ENCODE data around the gene SCUBE1. TPM values are rescaled to one million over a fixed set of nuclear protein-coding genes. Genes with fewer than 3 reads are reported as not detected.

The SCUBE1 gene
- polyA plus RNA-seq, 1 of the 3 experiments (the other 2 are of a cell fraction): 0.56 TPM

GRCh38 chr22:43200555-43200954 lies 142.6 kb downstream of the SCUBE1 start:
- POLR2A ChIA-PET: no interaction called here
- Histone ChIP-seq H3K27ac (ENCODE audit: low read depth in 2 of 2, low read length in 1 of 2) (no peak overlapping the region), H3K27me3 (ENCODE audit: insufficient read depth) (no peaks in the 10 kb centered on the region), H3K79me2 (ENCODE audit: insufficient read depth) (no peaks in the 10 kb centered on the region), H3K36me3 (replicated peaks in 1 of 2; ENCODE audit: control insufficient read depth in 1 of 2, insufficient read depth in 2 of 2, low read length in 1 of 2) (no peaks in the 10 kb centered on the region), H4K20me1 (ENCODE audit: insufficient read depth) (no peaks in the 10 kb centered on the region), H3K9me2 (no peaks in the 10 kb centered on the region), H3K9me3 (no peaks in the 10 kb centered on the region), H3K4me3 (ENCODE audit: low read depth in 2 of 2, low read length in 1 of 2) (no peak overlapping the region), H3K9ac (no peak overlapping the region), H3K4me2 (no peak overlapping the region), H2AFZ (ENCODE audit: low read depth) (no peak overlapping the region), H3F3A (replicated peaks; ENCODE audit: insufficient read depth) (no peaks in the 10 kb centered on the region), H3K4me1 (ENCODE audit: control insufficient read depth in 1 of 2, insufficient read depth in 2 of 2, low read depth in 1 of 2, low read length in 1 of 2) (no peaks in the 10 kb centered on the region; a peak in 1 of 4 replicates)
- DNase-seq: no peak
- CTCF ChIA-PET: interaction anchor here (1.2 to 2.0 kb wide), 2 partner anchors 13 to 64 kb away, joined by 3 to 6 read pairs; partner anchors contain the start of gene TTLL12
- no peak for TF ChIP-seq POLR2AphosphoS5 (IDR thresholded peaks at IDR 0.05; ENCODE audit: low read depth, low read length)
- no peak for TF ChIP-seq REST (IDR thresholded peaks at IDR 0.05; ENCODE audit: low read depth, low read length)
- no peak for TF ChIP-seq EP300 (IDR thresholded peaks at IDR 0.05; ENCODE audit: borderline replicate concordance in 1 of 2, low read depth in 1 of 2, low read length in 1 of 2)
- TF ChIP-seq MEF2A (IDR thresholded peaks at IDR 0.05; ENCODE audit: borderline replicate concordance, low read depth): no peak
- no peak for TF ChIP-seq FOXM1 (IDR thresholded peaks at IDR 0.05; ENCODE audit: low read depth)
- TF ChIP-seq FOXJ3 (CRISPR knock-in tag; IDR thresholded peaks at IDR 0.05): no peak
- TF ChIP-seq GATA2 (CRISPR knock-in tag; IDR thresholded peaks at IDR 0.05): no peak
- no peak for TF ChIP-seq MXI1 (IDR thresholded peaks at IDR 0.05; ENCODE audit: low read depth, low read length)
- TF ChIP-seq RAD21 (IDR thresholded peaks at IDR 0.05; ENCODE audit: low read length): no peak
- no peak for TF ChIP-seq NFIC (IDR thresholded peaks at IDR 0.05; ENCODE audit: borderline replicate concordance)
- TF ChIP-seq GABPA (IDR thresholded peaks at IDR 0.05; ENCODE audit: low read depth): no peak
- TF ChIP-seq MAX (IDR thresholded peaks at IDR 0.05; ENCODE audit: low read depth): no peak
- WGBS (ENCODE audit: low lambda C conversion rate): 63% methylated on average over 9 of the region's 13 CpGs

GRCh38 chr22:43200031-43200430 lies 143.1 kb downstream of the SCUBE1 start:
- no peaks in the 10 kb centered on the region for H3K9me3 ChIP-seq
- no peak overlapping the region for H3K9ac ChIP-seq
- CTCF ChIA-PET: interaction anchor here (1.2 to 2.0 kb wide), 2 partner anchors 13 to 64 kb away, joined by 3 to 6 read pairs; partner anchors contain the start of gene TTLL12
- no peaks in the 10 kb centered on the region for H3K79me2 ChIP-seq (ENCODE audit: insufficient read depth)
- POLR2A ChIA-PET: no interaction called here
- no peak for DNase-seq
- H4K20me1 ChIP-seq (ENCODE audit: insufficient read depth): no peaks in the 10 kb centered on the region
- H3K4me2 ChIP-seq: no peak overlapping the region
- no peak overlapping the region for H3K4me3 ChIP-seq (ENCODE audit: low read depth in 2 of 2, low read length in 1 of 2)
- no peaks in the 10 kb centered on the region for H3K9me2 ChIP-seq
- H3K27ac ChIP-seq (ENCODE audit: low read depth in 2 of 2, low read length in 1 of 2): no peak overlapping the region
- no CpG with 5 or more reads among the region's 17 CpGs for WGBS (ENCODE audit: low lambda C conversion rate)
- no peaks in the 10 kb centered on the region for H3K36me3 ChIP-seq (replicated peaks in 1 of 2; ENCODE audit: control insufficient read depth in 1 of 2, insufficient read depth in 2 of 2, low read length in 1 of 2)
- H2AFZ ChIP-seq (ENCODE audit: low read depth): no peak overlapping the region
- no peaks in the 10 kb centered on the region for H3K27me3 ChIP-seq (ENCODE audit: insufficient read depth)
- H3K4me1 ChIP-seq (ENCODE audit: control insufficient read depth in 1 of 2, insufficient read depth in 2 of 2, low read depth in 1 of 2, low read length in 1 of 2): no peaks in the 10 kb centered on the region; a peak in 1 of 4 replicates
- no peaks in the 10 kb centered on the region for H3F3A ChIP-seq (replicated peaks; ENCODE audit: insufficient read depth)
- TF ChIP-seq RCOR1 (IDR thresholded peaks at IDR 0.05; ENCODE audit: low read length): no peak
- TF ChIP-seq SIN3A (IDR thresholded peaks at IDR 0.05; ENCODE audit: borderline replicate concordance, low read depth, low read length): no peak
- TF ChIP-seq MXI1 (IDR thresholded peaks at IDR 0.05; ENCODE audit: low read depth, low read length): no peak
- TF ChIP-seq FOXJ3 (CRISPR knock-in tag; IDR thresholded peaks at IDR 0.05): no peak
- no peak for TF ChIP-seq SMC3 (IDR thresholded peaks at IDR 0.05; ENCODE audit: low read depth, low read length)
- TF ChIP-seq EZH2phosphoT487 (IDR thresholded peaks at IDR 0.05; ENCODE audit: borderline replicate concordance, low read depth): no peak
- no peak for TF ChIP-seq EP300 (IDR thresholded peaks at IDR 0.05; ENCODE audit: borderline replicate concordance in 1 of 2, low read depth in 1 of 2, low read length in 1 of 2)
- no peak for TF ChIP-seq IRF3 (IDR thresholded peaks at IDR 0.05; ENCODE audit: low read depth, low read length)
- TF ChIP-seq REST (IDR thresholded peaks at IDR 0.05; ENCODE audit: low read depth, low read length): no peak
- TF ChIP-seq FOXM1 (IDR thresholded peaks at IDR 0.05; ENCODE audit: low read depth): no peak
- TF ChIP-seq MEF2A (IDR thresholded peaks at IDR 0.05; ENCODE audit: borderline replicate concordance, low read depth): no peak
- no peak for TF ChIP-seq ELF1 (IDR thresholded peaks at IDR 0.05)

Measured in SK-N-SH (cell line).